H1 (cell line): ENCODE measurements around the gene RGS6.

Experiments
- CHD2 ChIP-seq: IDR thresholded peaks from 2 replicates; pipeline ENCODE4 v1.6.1; 2012; ENCODE audit warnings: low read length, improper control_type of control experiment
- CREB1 ChIP-seq: IDR thresholded peaks from 2 replicates; pipeline ENCODE4 v1.6.1; 2012; ENCODE audit warnings: inconsistent platforms
- MAFK ChIP-seq: IDR thresholded peaks from 2 replicates; pipeline ENCODE4 v1.6.1; 2012; ENCODE audit warnings: low read depth, mild to moderate bottlenecking, improper control_type of control experiment, low read length
- MAX ChIP-seq: IDR thresholded peaks from 2 replicates; pipeline ENCODE4 v1.6.1; 2012; ENCODE audit warnings: inconsistent platforms
- POLR2A ChIP-seq, 2 experiments: IDR thresholded peaks; 1 replicate in 1 of 2; 2 replicates in 1 of 2; pipeline ENCODE4 v1.6.1; 2011; ENCODE audit warnings: low read depth in 2 of 2, low read length in 2 of 2, mild to moderate bottlenecking in 2 of 2; ENCODE audit errors: control extremely low read depth in 1 of 2
- RAD21 ChIP-seq, 2 experiments: IDR thresholded peaks in 1 of 2; conservative IDR thresholded peaks in 1 of 2; 2 replicates each; pipeline ENCODE4 v1.6.1; 2011; ENCODE audit warnings: low read depth in 2 of 2, low read length in 2 of 2, improper control_type of control experiment in 1 of 2, inconsistent platforms in 1 of 2, mild to moderate bottlenecking in 1 of 2, moderate library complexity in 1 of 2
- SAP30 ChIP-seq: fragments of 300-600 bp; sonication (generic); IDR thresholded peaks from 2 replicates; pipeline ENCODE4 v1.7.1; 2012; ENCODE audit warnings: low read length, moderate library complexity, mild to moderate bottlenecking, inconsistent platforms; ENCODE audit not compliant: insufficient read depth, insufficient replicate concordance
- TF ChIP-seq, protein P1 (sequence below), 3 experiments: IDR thresholded peaks; 1 replicate in 2 of 3; 2 replicates in 1 of 3; pipeline versions ENCODE4 v1.5.1 to v1.6.1; 2011; ENCODE audit warnings: low read length in 3 of 3, mild to moderate bottlenecking in 3 of 3, inconsistent platforms in 2 of 3, low read depth in 1 of 3, moderate library complexity in 1 of 3; ENCODE audit not compliant: insufficient read depth in 1 of 3; ENCODE audit errors: control extremely low read depth in 1 of 3

- TF ChIP-seq POLR2A (IDR thresholded peaks at IDR 0.05; ENCODE audit: control extremely low read depth in 1 of 2, low read depth in 2 of 2, low read length in 2 of 2): no peak
- TF ChIP-seq MAX: no peak
- TF ChIP-seq, protein P1, sequence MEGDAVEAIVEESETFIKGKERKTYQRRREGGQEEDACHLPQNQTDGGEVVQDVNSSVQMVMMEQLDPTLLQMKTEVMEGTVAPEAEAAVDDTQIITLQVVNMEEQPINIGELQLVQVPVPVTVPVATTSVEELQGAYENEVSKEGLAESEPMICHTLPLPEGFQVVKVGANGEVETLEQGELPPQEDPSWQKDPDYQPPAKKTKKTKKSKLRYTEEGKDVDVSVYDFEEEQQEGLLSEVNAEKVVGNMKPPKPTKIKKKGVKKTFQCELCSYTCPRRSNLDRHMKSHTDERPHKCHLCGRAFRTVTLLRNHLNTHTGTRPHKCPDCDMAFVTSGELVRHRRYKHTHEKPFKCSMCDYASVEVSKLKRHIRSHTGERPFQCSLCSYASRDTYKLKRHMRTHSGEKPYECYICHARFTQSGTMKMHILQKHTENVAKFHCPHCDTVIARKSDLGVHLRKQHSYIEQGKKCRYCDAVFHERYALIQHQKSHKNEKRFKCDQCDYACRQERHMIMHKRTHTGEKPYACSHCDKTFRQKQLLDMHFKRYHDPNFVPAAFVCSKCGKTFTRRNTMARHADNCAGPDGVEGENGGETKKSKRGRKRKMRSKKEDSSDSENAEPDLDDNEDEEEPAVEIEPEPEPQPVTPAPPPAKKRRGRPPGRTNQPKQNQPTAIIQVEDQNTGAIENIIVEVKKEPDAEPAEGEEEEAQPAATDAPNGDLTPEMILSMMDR (IDR thresholded peaks at IDR 0.05; ENCODE audit: control extremely low read depth in 1 of 3, insufficient read depth in 1 of 3, low read depth in 1 of 3, low read length in 3 of 3): no peak
- TF ChIP-seq SAP30: no peak
- TF ChIP-seq RAD21 (IDR thresholded peaks at IDR 0.05 in 1 of 2, conservative IDR thresholded peaks at IDR 0.05 in 1 of 2; ENCODE audit: low read depth in 2 of 2, low read length in 2 of 2): no peak
- TF ChIP-seq CHD2: no peak
- no peak for TF ChIP-seq CREB1
- TF ChIP-seq MAFK: no peak
Observed at GRCh38 chr14:72549854-72550253, 617.6 kb downstream of the RGS6 start.
